HG02885 (cell line): Measurements from ENCODE around the gene ACOT6.
"Not testable (repeated sequence)": the region's sequence is repeated elsewhere in the genome, so short reads cannot be mapped to it uniquely, and the experiment has no call there.

Source experiments
- ATAC-seq: cut with Tn5 transposase; IDR thresholded peaks from one replicate; pipeline ENCODE4 v1.9.1; 2021; ENCODE audit warnings: mild to moderate bottlenecking; ENCODE audit not compliant: unreplicated experiment, poor library complexity

ACOT6 gene

GRCh38 chr14:73644531-73645247, 32.4 kb downstream of the ACOT6 start, which contains the start of gene DNAL1:
DNAL1 (plus strand) TSS chr14:73644986; CDS start chr14:73645040, 54 bp downstream.
- ATAC-seq: peak; percentile 98

- ATAC-seq: no peak
These were observed 32.9 kb downstream of the ACOT6 start for GRCh38 chr14:73645248-73645610.

- ATAC-seq: no peak
These were observed 38.7 kb downstream of the ACOT6 start for GRCh38 chr14:73651005-73651404.

DNA sequence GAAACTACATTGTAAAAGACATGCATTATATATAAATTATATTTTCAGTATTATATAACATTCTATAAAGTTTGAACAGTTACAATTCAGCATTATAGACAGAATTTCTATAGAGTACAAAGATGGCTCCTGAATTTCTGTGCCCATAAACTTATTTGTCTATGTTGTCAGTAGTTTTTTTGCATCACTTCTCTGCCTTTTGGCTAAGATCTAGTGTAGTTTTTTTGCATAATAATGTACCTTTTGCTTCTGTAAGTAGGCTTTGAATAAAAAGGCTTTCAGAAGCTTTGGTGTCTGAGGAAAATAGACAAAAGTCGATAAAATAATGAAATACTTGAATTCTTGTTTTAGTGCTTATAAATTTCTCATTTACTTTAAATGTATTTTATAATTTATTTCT, 43.5 kb downstream of the ACOT6 start:
- no peak for ATAC-seq

DNA sequence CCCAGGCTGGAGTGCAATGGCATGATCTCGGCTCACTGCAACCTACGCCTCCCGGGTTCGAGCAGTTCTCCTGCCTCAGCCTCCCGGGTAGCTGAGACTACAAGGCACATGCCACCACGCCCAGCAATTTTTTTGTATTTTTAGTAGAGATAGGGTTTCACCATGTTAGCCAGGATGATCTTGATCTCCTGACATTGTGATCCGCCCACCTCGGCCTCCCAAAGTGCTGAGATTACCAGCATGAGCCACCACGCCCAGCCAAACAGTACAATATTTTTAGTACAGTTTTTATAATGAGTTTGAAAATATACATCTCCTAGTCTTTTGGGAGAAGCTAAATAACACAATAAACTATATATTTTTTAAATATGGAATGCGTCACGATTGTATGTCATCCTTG, 46.9 kb downstream of the ACOT6 start:
- not testable (repeated sequence) for ATAC-seq

GRCh38 chr14:73660511-73660910, 48.2 kb downstream of the ACOT6 start:
- no peak for ATAC-seq

DNA sequence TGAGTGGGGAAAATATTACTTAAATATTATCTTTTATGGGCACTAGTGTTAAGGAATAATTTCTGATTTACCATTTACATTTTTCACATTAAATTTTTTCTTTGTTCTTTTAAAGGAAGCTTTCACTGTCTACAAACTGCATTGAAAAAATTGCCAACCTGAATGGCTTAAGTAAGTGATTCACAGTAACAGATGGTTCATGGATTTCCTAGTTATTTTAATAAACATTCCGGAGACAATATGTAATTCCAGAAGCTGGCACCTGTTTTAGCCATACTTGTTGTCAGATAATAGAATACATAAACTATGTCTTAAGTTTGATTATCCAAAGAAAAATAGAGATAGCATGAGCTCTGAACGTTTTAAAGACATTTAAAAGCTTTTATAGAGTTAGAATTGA, 49.6 kb downstream of the ACOT6 start:
- no peak for ATAC-seq

DNA sequence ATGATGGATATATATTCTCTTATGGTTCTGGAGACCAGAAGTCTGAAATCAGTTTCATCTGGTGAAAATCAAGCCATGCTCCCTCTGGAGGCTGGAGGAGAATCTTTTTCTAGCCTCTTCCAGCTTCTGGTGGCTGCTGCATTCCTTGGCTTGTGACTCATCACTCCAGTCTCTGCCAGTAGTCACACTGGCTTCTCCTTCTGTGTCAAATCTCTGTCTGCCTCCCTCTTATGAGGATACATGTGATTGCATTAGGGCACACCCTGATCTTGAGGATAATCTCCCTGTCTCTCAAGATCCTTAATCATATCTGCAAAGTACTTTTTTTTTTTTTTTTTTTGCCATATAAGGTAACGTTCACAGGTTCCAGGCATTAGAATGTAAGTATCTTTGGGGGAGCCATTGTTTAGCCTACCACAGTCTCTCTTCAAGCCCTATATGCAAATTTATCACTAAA, 50.2 kb downstream of the ACOT6 start:
- no peak for ATAC-seq

DNA sequence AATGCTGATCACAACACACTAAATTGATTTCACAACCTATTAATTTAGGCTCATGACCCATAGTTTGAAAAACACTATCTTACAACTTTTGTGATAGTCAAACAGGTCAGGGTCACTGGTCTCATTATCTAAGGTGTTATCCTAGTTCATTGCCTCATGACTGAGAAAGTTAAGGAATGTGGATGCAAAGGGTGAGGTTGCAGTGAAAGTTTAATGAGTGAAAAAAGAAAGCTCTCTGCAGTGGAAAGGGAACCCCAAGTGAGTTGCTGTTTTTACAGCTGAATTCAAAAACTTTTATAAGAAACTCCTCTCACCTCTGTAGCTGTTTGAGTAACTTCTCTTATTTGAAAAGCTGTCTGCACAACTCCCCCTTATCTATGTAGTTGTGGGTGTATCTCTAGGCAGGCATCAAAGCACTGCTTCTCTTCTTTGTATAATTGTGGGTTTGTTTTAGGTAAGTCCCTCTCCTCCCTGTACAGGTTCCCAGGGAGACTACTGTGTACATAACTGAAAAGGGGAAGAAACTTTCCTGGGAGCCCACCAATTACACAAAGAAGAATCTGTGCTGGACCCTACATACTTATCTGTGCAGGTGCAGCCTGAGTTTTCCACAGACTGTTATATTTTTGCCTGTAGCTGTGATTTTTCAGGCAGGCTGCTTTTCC, 51.4 kb downstream of the ACOT6 start:
- no peak for ATAC-seq

- ATAC-seq: no peak
These were observed 52.8 kb downstream of the ACOT6 start for GRCh38 chr14:73665130-73665529.

DNA sequence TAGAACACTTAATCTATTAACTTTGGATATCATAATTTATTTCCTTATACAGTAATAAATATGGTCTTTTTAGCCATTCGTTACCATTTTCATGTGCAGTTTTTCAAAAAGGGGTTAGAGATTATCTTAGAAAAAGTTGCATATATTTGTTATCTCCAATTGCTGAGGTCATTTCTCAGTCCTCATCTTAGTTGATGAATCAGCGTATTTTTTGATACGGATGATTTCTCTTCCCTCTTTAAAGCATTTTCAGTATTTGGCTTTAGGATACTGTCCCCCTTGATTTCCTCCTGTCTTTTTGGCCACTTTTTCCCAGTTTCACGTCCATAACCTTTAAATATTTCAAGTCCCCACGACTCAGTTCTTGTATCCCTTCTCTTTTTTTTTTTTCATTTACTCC, 54.3 kb downstream of the ACOT6 start:
- ATAC-seq: no peak

- ATAC-seq: no peak
These were observed 55.5 kb downstream of the ACOT6 start for GRCh38 chr14:73667854-73668253.
